ENCODE results near the gene HDAC9.
"Not testable (repeated sequence)": the region's sequence is repeated elsewhere in the genome, so short reads cannot be mapped to it uniquely, and the experiment has no call there.

Gene HDAC9

DNA sequence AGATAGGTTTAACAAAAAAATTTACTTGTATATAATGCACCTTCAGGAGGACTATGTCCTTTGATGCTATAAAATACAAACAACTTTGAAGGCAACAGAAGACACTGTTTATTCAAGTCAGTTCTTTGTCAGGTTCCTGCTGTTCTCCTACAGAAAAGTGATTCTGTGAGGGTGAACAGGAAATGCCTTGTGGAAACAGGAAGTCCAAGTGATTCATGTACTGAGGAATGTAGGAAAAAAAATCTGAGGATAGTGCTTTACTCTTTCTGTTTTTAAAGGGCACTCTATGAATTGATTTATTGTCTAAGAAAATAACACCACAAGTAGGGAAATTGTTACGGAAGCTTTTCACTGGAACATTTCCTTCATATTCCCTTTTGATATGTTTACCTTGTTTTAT is 171.9 kb downstream of the HDAC9 start:
- no peak for DNase-seq

DNA sequence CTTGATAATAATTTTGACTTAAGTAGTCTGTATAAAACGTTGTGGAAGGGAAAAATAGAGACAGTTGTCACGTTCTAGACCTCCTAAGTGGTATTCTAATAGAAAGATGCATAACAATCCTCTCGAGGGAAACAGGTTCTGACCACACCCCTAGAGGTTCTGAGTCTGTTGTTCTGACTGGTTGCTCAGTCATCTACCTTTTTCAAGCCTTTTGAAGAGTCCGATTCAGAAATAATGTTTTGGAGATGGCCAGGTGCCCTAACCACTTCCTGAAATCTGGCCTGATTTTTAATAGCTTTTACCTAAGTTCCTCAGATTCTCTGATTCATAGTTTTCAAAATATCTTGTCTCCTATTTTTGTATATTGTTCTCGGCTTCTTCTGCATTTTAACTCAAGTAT is 175.6 kb downstream of the HDAC9 start:
- DNase-seq: no peak

DNA sequence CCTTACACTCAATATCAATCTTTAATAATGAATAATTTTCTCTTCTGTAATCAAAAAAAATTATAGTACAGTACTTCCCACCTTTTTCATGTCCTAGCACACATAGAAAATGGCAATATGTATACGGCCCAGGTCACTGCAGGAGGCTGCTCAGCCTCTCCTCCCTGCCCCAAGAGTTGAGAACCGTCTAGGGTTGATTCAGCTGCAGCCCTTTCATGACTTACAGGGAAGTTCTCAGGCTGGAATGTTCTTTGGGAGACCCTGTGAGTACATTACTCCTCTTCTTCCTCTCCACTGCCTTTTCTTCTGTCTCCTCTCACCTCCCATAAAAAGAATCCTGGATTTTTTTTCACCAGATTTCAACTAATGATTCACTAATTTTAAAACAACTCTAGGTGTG is 180.0 kb downstream of the HDAC9 start:
- DNase-seq: no peak

DNA sequence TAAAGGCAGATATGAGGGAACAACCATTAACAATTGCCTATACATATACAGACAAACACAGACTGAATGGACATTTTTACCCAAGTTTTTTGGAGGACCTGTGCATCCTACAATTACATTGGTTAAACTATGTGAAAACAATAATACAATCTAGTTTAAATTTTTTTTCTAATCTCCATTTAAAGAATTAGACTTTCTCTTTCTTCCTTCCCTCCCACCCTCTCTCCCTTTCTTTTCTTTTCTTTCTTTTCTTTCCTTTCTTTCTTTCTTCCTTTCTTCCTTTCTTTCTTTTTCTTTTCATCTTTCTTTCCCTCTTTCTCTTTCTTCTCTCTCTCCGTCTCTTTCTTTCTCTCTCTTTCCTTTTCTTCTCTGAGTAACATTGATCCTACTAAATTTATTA is 183.7 kb downstream of the HDAC9 start:
- DNase-seq: no peak

- no peak for DNase-seq
These were observed 185.0 kb downstream of the HDAC9 start for GRCh38 chr7:18680576-18680975.

- no peak for DNase-seq
These were observed 189.4 kb downstream of the HDAC9 start for GRCh38 chr7:18684916-18685315.

DNA sequence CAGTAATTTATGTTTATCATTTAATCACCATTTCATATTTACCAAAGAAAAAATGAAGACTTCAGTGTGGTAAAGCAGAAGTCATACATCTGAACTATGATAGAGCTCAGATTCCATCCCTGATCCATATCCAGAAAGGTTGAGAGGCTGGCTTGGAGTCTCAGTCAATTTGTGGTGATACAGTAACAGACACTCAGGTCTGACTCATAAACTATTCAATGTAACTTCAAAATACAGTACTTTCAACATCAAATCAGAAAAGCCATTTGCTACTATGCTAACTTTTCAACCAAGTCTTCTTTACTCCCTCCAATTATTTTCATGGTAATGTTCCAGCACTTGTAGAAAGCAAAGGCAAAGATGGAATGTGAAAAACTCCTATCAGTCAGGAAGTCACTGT is 190.4 kb downstream of the HDAC9 start:
- no peak for DNase-seq

- no peak for DNase-seq
These were observed 194.0 kb downstream of the HDAC9 start for GRCh38 chr7:18689551-18689950.

DNA sequence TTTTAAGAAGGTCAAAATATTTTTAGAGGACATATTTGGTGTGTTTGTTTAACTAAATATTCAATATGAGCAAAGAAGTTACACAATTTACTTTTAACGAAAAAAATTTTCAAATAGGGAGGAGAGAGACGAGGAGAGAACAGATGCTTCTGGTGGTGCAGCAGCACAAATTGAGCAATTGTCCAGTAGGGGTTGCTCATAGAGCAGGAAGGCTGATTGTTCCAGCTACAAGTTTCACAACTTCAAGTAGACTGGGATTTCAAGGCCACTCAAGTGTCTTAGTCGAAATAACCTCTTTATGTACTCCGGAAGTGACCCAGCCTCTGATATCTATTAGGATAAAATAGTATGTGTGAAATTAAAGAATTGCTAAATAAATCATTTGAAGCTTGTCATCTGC is 197.9 kb downstream of the HDAC9 start:
- DNase-seq: no peak

- DNase-seq: no peak
These were observed 198.3 kb downstream of the HDAC9 start for GRCh38 chr7:18693816-18694215.

GRCh38 chr7:18694484-18694883 is 198.9 kb downstream of the HDAC9 start:
- no peak for DNase-seq

- DNase-seq: no peak
These were observed 199.4 kb downstream of the HDAC9 start for GRCh38 chr7:18694911-18695310.

DNA sequence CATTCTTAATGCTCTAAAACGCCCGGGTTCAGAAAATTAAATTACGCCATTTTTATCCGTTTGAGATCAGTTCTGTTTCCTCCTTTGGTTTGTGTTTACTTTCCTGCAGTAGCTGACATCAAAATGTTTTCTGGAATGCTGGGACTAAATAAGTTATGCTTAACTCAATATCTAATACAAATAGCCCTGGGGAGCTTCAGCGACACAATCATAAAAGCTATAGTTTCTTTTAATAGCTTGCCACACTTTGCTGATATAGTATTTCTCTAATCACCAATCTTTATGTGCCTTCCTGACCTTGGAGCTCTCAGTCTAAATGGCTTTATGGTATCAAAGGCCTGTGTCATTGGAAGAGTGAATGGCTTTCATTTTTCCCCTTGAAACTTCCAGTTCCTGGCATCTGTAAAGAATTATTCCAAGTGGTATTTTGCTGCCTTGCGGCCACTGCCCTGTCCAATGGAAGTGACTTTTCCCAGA is 202.7 kb downstream of the HDAC9 start:
- DNase-seq: no peak

DNA sequence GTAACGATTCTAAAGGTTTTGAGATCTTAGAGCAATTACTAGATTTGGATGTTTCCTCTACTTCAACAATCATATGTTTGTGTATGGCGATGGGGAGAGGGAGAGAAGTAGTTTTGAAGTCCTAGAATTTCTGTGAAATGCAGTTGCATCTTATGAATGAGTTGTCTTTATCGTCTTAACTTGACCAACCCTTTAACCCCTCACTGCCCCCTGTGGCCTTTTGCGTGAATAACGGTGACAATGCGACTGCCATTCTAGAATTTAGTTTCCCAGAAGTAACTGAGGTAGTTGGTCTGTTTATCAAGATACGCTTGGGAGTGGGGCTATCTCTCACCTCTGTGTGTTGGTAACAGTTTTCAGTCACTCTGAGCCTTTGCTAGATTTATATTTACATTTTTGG is 204.6 kb downstream of the HDAC9 start:
- DNase-seq: no peak

DNA sequence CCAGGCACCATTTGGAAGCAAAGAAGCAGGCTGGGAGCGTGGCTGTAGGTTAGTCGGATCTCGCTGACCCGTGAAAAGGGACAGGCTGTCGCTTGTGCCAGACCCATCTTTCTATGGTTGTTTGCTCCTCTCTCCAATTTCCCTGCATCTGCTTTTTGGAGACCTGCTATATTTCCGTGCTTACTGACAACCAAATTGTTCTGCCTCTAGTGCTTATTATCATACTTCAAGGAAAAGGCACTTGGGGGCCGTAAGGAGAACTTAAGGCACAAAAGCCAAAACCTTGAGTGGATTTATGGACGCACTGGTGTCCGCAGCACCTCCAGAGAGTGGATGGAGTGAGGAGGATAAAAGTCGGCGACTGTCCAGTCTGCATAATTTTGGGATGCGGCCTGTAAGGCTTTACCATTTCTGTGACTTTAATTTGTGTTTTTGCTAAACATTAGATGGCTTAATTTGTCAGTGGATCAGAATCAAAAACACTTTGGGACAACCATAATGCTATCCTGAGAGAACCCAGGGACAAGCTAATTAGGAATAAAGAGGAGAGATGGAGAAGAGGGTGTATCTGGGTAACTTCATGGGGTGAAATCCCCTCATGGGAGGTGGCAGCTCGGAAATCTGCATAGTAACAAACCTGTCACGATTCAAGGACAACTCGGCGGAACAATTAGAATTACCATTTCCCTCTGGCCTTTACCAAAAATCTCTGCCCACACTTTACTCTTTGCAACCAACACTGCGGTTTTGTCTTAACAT is 206.7 kb downstream of the HDAC9 start:
- no peak for DNase-seq

DNA sequence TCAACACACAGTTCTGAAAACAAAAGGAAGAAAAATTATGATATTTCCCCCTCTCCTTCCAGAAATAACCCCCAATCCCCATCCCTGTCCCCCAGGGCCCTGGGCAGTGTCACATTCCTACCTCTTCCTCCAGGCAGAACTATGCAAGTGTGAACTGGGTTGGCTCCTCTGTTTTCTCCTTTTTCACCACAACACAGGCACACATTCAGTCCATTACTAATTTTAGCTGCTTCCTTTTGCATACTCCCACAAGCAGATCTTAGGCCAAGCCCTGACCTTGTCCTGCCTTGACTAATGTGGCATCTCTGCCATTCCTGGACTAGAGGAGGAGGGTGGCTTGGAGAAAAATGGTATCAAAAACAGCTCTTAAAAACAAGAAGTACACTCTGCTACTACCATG is 208.1 kb downstream of the HDAC9 start:
- no peak for DNase-seq

GRCh38 chr7:18706670-18707069 is 211.1 kb downstream of the HDAC9 start:
- no peak for DNase-seq

- no peak for DNase-seq
These were observed 212.7 kb downstream of the HDAC9 start for GRCh38 chr7:18708204-18708603.

DNA sequence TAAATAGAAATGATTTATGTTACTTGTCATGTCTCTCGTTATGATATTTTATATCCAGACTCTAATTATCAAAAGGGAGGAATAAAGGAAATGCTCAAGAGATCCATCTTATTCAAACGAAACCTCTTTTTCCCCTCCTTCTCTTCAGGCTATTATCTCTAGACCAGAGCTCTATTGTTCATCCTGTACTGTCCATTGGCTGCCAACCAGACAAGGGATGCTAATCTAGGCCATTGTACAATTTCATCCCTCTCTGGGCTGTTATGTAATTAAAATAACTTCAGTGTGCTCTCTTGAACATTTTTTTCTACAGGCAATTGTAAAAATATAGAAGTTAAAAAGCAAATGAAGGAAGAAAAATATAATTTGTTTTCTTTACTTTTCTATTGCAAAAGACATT is 220.4 kb downstream of the HDAC9 start:
- DNase-seq: no peak

DNA sequence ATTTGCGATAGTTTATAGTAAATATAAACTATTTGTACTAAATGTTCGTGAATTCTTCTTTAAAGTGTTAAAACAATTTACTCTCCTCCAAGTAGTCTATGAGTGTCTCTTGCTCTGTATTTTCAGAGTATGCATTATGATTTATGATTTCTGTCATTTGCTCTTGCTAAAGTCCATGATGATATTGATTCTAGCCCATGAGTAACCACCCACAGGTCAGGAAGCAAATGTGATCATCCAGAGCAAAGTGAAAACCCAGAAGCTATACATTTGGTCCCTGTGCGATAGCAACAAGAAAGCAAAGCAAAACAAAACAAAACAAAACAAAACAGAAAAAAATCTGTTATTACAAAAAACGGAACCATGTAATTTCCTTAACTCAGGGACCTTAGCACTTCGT is 225.9 kb downstream of the HDAC9 start:
- DNase-seq: no peak

DNA sequence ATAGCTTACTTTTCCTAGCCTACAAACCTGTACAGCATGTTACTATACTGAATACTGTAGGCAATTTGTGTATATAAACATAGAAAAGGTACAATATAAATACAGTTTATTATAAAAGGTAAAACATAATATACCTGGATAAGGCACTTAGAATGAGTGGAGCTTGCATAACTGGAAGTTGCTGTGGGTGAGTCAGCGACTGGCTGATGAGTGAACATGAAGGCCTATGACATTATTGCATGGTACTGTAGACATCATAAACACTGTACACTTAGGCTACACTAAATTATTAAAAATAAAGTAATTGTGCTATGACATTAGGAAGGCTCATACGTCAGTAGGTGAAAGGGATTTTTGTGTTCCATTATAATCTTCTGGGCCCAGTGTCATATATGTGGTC is 228.8 kb downstream of the HDAC9 start:
- DNase-seq: no peak

GRCh38 chr7:18727115-18727870 is 231.7 kb downstream of the HDAC9 start:
- DNase-seq: no peak

GRCh38 chr7:18736012-18736411 is 240.5 kb downstream of the HDAC9 start:
- not testable (repeated sequence) for DNase-seq

DNA sequence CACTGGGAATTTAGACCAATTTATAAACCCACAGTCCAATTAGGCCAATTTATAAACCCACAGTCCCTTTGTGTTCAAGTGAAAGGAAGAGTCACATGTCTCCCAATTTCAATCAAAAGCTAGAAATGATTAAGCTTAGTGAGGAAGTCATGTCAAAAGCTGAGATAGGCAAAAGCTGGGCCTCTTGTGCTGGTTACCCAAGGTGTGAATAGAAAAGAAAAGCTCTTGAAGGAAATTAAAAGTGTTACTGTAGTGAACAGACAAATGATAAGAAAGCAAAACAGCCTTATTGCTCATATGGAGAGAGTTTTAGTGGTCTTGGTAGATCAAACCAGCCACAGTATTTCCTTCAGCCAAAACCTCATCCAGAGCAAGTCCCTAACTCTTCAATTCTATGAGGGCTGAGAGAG is 245.0 kb downstream of the HDAC9 start:
- no peak for DNase-seq

All from NCI-H1694 treated with DMSO at 0.1 percent for 48 hours (cell line).